HG03521 (cell line): ENCODE measurements around the gene TMEM35B.
"Not testable (repeated sequence)": the region's sequence is repeated elsewhere in the genome, so short reads cannot be mapped to it uniquely, and the experiment has no call there.

Experiments used
- ATAC-seq: cut with Tn5 transposase; IDR thresholded peaks from one replicate; pipeline ENCODE4 v1.9.1; 2021; ENCODE audit warnings: mild to moderate bottlenecking, moderate library complexity; ENCODE audit not compliant: unreplicated experiment

Gene TMEM35B

GRCh38 chr1:34976384-34977209 is 8.6 kb downstream of the TMEM35B start:
- ATAC-seq: no peak

GRCh38 chr1:34975771-34976170 is 9.4 kb downstream of the TMEM35B start:
- no peak for ATAC-seq

- no peak for ATAC-seq
Observed at GRCh38 chr1:34975338-34975737, 9.8 kb downstream of the TMEM35B start.

DNA sequence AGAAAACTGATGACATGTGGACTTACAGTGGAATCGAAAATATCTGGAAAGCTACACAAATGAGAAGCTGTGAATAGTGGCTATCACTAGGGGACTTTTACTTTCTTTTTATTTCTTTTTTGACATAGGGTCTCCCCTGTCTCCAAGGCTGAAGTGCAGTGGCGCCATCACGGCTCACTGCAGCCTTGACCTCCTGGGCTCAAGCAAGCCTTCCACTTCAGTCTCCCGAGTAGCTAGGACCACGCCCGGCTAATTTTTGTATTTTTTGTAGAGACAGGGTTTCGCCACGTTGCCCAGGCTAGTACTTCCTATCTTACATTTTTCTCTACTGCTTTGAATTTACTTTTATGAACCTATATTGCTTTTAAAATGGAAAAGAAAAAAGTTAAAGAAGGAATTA is 10.5 kb downstream of the TMEM35B start:
- no peak for ATAC-seq

GRCh38 chr1:34973326-34973725 is 11.8 kb downstream of the TMEM35B start:
- ATAC-seq: no peak

GRCh38 chr1:34970829-34971228 is 14.3 kb downstream of the TMEM35B start:
- no peak for ATAC-seq

- ATAC-seq: no peak
Observed at GRCh38 chr1:34970220-34970735, 14.9 kb downstream of the TMEM35B start.

DNA sequence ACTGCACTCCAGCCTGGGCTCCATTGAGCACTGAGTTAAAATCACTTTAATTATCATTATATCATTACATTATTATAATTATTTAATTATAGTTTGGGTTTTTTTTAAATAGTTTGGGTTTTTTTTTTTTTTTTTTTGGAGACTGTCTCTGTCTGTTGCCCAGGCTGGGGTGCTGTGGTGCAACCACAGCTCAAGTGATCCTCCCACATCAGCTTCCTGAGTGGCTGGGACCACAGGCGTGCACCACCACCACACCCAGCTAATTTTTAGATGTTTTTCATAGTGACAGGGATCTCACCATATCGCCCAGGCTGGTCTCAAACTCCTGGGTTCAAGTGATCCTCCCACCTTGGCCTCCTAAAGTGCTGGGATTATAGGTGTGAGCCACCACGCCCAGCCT is 16.9 kb downstream of the TMEM35B start:
- ATAC-seq: not testable (repeated sequence)

DNA sequence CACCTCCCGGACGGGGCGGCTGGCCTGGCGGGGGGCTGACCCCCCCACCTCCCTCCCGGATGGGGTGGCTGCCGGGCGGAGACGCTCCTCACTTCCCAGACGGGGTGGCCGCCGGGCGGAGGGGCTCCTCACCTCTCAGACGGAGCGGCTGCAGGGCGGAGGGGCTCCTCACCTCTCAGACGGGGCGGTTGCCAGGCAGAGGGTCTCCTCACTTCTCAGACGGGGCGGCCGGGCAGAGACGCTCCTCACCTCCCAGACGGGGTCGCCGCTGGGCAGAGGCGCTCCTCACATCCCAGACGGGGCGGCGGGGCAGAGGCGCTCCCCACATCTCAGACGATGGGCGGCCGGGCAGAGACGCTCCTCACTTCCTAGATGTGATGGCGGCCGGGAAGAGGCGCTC is 17.5 kb downstream of the TMEM35B start:
- ATAC-seq: not testable (repeated sequence)

- ATAC-seq: no peak
Observed at GRCh38 chr1:34965597-34965996, 19.6 kb downstream of the TMEM35B start.

- no peak for ATAC-seq
Observed at GRCh38 chr1:34950428-34950827, 34.7 kb downstream of the TMEM35B start.

GRCh38 chr1:34948739-34949138 is 36.4 kb downstream of the TMEM35B start:
- not testable (repeated sequence) for ATAC-seq

- ATAC-seq: not testable (repeated sequence)
Observed at GRCh38 chr1:34947641-34948314, 37.4 kb downstream of the TMEM35B start.

DNA sequence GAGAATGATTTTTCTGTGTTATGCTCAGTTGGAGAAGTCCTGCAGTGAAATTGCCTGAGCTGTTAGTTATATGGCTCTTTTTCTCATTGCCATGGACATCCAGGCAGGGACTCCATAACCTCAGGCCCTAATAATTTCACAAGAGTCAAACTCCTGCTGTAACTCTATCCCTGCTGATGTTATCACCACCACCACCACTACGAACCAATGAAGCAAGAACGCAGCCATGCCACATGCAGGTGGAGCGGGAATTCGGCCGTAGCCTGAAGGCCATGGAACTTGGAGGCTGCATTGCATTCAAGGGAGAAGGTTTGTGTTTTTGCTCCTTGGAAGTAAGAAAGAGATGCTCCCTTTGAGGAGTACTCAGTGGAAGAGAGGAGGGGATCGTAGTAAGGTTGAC is 38.9 kb downstream of the TMEM35B start:
- no peak for ATAC-seq

- ATAC-seq: not testable (repeated sequence)
Observed at GRCh38 chr1:34941798-34942197, 43.3 kb downstream of the TMEM35B start.
